Fibroblast of villous mesenchyme (primary cell): ENCODE data around the gene HOXB5. TPM values are rescaled to one million over a fixed set of nuclear protein-coding genes. Genes with fewer than 3 reads are reported as not detected.

Source experiments
- DNase-seq: peaks from one replicate; pipeline ENCODE4 v3.0.0-alpha.2; 2010; ENCODE audit warnings: low read depth
- H3K4me3 ChIP-seq: 2 replicates; pipeline ENCODE4 v1.5.1; 2011; ENCODE audit warnings: low read depth, mild to moderate bottlenecking, low read length
- total RNA-seq: library from RNA; depleted of rRNA; stranded (reverse); fragments of >200 nt; gene quantifications from 2 replicates; pipeline ENCODE4 v1.2.3, GENCODE V29; 2012
- TF ChIP-seq, protein P1 (sequence below): IDR thresholded peaks from 2 replicates; pipeline ENCODE4 v1.5.1; 2012; ENCODE audit warnings: low read depth, mild to moderate bottlenecking, low read length; ENCODE audit not compliant: insufficient read depth

Gene HOXB5
- total RNA-seq, 1 donor: 0.43 TPM

DNA sequence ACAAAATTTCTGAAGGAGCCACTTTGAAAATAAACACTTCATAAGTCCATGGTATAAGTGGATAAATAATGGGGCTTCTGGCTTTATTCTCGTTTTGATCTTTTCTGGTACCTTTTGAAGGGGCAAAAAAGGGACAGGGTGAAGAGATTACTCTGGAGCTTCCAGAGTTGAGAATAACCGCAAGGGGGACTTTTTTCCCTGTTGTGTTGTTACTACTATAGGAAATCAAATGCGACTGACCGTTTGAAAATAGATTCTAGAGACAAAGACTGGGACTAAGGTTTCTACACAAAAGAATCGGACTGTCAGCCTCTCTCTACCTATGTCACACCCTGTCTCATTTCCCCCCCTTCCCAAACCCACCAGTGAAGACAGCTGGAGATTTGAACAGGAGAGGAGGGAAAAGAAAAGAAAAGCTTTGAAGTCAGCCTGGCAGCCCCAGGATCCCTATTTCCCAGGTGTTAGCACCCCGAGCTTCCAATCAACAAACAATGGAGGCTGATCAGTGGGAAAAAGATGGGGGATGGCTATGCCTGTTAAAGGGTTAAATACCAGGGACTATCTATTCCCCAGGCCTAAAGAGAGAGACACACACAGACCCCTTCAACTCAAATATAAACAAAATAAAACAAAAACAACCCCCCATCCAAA lies 23.8 kb downstream of the HOXB5 start:
- no peak overlapping the region for H3K4me3 ChIP-seq
- no peak for DNase-seq
- TF ChIP-seq, protein P1, sequence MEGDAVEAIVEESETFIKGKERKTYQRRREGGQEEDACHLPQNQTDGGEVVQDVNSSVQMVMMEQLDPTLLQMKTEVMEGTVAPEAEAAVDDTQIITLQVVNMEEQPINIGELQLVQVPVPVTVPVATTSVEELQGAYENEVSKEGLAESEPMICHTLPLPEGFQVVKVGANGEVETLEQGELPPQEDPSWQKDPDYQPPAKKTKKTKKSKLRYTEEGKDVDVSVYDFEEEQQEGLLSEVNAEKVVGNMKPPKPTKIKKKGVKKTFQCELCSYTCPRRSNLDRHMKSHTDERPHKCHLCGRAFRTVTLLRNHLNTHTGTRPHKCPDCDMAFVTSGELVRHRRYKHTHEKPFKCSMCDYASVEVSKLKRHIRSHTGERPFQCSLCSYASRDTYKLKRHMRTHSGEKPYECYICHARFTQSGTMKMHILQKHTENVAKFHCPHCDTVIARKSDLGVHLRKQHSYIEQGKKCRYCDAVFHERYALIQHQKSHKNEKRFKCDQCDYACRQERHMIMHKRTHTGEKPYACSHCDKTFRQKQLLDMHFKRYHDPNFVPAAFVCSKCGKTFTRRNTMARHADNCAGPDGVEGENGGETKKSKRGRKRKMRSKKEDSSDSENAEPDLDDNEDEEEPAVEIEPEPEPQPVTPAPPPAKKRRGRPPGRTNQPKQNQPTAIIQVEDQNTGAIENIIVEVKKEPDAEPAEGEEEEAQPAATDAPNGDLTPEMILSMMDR: no peak

DNA sequence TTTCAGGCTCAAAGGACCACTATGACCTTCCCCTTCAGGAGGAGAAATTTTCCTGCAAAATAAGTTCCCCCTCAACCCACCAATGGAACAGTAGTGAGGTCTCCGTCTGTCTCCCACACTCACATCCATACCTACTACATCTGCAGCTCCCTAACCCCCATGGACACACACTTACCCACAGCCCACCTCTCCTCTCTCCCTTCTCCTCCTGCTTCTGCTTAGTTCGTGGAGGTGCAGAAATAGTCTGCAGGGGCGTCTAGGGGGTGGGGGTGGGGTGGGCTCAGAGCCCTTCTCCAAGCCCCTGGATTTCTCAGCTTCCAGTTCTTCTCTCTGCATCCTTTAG lies 24.4 kb downstream of the HOXB5 start:
- TF ChIP-seq, protein P1: no peak
- no peak overlapping the region for H3K4me3 ChIP-seq

DNA sequence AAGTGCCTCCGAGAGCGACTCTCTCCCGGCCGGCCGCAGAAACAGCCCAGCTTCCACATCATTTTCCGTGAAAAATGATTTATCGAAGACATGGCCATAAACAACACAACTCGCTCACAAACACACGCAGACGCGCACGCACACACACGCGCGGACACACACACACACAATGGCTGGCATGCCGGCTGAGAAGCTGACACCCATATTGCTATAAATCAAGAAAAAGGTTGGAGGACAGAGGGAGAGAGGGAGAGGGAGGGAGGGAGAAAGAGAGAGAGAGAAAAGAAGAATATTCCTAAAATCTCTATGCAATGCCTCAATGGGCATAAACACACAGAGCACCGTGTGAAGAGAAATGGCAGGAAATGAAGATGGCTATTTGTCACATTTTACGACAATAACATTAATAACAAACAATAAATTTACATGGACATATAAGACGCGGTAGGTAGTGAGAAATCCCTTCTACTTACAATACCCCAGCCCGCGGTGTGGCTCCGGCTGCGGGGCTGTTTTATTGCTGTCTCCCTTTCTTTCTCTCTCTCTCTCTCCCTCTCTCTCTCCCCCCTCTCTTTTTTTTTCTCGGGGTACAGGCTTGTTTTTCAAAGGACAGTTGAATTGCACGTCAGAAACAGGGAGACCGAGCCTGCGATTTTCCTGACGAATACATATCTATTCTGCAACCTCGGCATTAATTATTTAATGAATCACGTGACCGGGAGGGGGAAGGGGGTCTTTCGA lies 24.9 kb downstream of the HOXB5 start:
- no peak overlapping the region for H3K4me3 ChIP-seq
- no peak for DNase-seq
- TF ChIP-seq, protein P1: no peak

More for the DNA sequence above, 24.4 kb downstream of the HOXB5 start:
- DNase-seq: no peak

DNA sequence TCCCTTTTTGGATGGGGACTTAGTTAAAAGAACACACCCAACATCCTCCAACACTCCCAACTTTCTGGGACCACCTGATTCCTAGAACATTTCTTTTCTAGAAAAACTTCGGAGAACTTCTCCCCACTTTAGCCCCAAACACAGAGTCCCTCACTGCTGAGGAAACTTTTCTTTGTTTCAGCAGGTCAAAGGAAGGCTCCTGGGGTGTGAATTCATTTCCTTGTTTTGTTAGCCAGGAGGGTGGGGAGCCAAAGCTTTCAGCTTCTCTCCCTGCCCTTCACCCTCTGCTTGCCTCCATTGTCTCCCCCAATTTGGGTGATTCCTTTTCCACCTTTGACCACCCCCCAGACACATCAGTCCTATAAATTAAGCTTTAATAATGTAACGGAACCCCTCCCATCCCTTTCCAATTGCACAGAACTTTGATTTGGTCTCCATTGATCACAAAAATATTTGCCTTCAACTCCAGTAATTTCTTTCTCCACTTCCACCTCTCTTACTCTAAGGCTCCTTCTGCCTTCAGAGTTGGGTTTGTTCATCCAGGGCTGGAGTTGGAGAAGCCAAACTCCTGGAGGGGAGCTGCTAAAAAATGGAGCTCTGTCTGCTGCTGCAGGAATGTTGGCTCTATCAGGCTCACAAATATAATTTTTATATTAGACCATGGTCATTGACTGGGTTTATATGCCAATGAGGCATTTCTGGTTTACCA lies 25.8 kb downstream of the HOXB5 start:
- DNase-seq: no peak
- TF ChIP-seq, protein P1: no peak
- no peak overlapping the region for H3K4me3 ChIP-seq

DNA sequence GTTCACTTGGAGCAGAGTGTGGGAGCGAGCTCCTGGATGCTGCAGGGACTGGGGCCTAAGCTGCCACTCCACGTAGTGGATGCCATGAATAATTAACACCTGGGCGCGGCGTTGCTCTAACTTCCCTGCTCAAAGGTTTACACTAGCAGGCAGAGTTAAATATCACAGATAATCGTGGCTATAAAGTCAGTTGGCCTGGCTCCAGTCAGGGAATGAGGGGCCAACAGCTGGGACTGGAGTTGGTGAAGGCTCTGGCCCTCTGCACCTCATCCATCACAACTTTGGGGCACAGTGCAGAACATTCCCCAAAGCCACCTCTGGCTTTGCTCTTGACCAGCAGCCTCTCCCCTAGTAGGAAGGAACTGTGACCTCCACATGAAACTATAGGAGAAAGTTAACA lies 26.4 kb downstream of the HOXB5 start:
- TF ChIP-seq, protein P1: no peak
- H3K4me3 ChIP-seq: no peak overlapping the region
- no peak for DNase-seq

DNA sequence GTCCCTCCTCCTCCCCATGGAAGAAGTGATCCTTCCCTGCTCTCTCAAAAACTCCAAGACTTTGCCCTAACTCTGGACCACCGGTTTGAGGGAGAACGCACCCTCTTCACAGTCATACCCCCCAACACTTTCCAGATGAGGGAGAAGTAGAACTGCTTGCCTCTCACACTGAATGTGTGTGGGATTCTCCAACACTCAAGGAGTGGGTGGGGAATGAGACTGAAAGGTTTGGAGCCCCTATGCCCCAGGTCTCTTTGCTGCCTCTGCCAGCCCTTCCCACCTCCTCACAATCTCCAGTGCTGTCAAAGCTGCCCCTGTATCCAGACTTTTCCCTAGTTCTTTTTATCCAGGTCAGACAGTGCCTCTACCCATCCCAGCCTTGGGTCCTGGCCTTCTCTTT lies 26.9 kb downstream of the HOXB5 start:
- DNase-seq: no peak
- H3K4me3 ChIP-seq: no peak overlapping the region
- TF ChIP-seq, protein P1: no peak
